ENCODE measurements around the gene IQCH.

IQCH gene

GRCh38 chr15:67303490-67304363, 49.1 kb downstream of the IQCH start:
- peak; percentile 48 for DNase-seq

GRCh38 chr15:67304778-67305177, 50.2 kb downstream of the IQCH start:
- no peak for DNase-seq

- DNase-seq = no peak
Observed at GRCh38 chr15:67305506-67305905, 50.9 kb downstream of the IQCH start.

DNA sequence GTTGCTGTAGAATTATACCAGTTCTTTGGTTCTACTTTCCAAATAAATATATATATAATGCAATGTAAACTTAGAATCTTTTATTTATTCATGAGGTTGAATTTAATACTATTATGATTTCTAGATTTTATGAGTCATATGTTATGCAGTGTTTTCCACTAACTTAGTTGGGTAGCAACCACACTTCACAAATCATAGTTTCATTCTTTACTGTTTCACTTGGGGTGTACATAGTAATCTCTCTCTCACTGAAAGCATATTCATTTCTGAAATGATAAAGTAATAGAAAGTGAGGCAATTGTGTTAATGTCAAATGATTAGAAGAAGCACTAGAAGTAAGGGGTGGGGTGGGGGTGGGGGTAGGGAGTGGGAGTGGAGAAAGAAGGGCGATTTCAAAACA, 52.6 kb downstream of the IQCH start:
- DNase-seq = no peak

DNA sequence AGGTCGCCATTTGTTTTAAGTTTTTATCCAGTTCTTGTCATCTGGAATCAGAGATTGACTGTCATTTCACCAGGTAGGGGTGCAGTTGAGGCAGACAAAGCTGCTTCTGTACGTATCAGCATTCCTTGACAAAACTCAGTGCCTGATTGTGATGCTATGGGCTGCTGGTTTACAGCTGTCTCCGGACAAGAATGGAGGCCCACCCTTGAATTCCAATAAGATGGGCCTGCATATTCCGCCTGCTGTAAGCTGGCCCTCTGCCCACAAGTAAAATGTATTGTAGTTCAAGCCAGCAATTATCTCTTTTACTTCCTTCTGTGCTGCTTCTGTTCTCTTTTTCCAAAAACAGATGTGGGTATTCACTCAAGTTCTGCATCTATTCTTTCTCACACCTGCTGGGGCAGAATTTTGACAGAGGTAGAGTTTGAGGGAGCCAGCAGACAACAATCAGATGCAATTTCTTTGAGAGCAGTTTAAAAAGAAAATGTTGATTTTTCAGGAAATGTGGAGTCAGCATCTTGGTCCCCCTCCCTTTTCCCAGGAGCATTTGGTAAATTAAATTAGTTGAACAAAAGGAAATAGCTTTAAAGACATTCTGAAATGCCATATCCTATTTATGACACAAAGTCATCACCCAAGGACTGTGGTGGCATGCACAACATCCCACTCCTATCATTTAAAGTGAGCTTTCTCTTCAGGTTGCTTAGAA, 53.5 kb downstream of the IQCH start:
- no peak for DNase-seq

DNA sequence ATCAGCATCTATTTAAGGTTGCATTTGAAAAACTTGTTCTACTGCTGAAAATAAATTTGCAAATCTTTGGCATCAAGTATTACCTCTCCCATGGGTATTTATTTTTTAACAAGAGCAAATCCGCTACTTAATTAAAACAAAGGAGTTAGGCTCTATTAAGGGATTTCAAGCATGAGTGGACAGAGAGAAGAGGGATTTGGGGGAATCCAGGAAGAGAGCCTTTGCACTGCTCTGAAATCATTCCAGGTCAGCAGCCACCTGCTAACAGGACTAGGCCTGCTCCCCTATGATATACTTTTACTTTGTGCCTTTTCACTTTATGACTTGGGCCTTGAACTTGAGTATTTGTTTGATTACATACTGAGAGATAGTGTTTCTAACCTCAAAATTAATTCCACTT, 57.1 kb downstream of the IQCH start:
- no peak for DNase-seq

- no peak for DNase-seq
Observed at GRCh38 chr15:67319961-67320360, 65.4 kb downstream of the IQCH start.

DNA sequence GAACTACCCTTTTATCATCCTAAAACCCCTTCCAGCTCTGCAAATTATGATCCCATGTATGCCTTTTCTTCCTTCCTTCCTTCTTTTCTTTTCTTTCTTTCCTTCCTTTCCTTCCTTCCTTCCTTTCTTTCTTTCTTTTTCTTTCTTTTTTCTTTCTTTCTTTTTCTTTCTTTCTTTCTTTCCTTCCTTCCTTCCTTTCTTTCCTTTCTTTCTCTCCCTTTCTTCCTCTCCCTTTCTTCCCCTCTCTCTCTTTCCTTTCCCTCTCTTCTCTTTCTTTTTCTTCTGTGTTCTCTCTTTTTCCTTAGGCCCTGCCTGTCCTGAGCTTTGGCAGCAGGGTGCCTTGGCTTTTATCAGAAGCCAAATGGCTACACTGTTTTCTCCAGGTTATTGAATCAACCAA, 66.8 kb downstream of the IQCH start:
- no peak for DNase-seq

- DNase-seq = no peak
Observed at GRCh38 chr15:67322481-67322880, 67.9 kb downstream of the IQCH start.

DNA sequence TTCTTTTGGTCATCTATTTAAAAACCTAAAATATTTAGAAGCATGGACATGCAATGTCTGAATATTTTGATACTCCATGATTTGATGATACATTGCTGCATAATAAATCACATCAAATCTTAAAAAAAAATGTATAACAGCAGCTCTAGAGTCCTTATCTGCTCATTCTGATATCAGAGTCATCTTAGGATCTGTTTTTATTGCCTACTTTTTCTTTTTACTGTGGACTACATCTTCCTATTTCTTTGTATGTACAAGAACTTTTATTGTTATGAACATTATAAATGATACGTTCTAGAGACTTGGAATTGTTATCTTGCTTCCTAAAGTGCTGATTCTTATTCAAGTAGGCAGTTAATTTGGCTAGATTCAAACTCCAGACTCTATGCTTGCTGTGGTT, 72.7 kb downstream of the IQCH start:
- DNase-seq = no peak

DNA sequence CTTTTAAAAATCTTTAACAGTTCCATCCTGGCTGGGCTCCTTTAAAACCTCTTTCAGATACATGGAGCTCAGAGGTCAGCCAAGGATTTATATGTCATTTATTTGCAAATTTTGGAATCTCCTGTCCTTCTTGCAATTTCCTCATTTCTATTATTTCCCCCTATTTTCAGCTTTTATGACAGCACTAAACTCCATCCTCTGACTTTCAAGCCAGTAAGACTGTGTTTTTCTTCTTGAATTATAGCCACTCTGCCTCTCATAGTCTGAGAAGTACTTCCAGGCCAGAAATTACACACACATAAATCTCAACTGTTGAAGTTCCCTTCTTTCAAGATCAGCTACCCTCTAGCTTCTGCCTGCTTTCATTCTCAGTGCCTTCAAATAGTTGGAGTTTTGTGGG, 73.2 kb downstream of the IQCH start:
- no peak for DNase-seq

- DNase-seq = no peak
Observed at GRCh38 chr15:67329984-67330733, 75.6 kb downstream of the IQCH start.

DNA sequence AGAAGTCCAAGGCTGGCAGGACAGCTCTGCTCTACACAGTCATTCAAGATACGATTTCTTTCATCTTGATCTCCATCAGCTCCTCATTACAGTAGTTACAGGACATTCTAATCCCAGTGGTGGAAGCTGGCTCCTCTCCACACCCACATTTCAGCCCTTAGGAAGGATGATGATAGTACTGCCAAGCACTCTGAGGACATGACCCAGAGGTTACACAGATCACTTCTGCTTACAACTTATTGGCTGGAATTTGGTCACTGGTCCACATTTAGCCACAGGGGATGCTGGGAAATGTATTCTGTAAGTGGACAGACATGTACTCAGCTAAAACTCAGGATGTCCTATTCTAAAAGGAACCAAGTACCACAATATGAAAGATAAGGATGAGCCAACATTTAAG, 77.1 kb downstream of the IQCH start:
- no peak for DNase-seq

- no peak for DNase-seq
Observed at GRCh38 chr15:67335026-67335425, 80.4 kb downstream of the IQCH start.

GRCh38 chr15:67335534-67336222, 81.1 kb downstream of the IQCH start:
- DNase-seq = no peak

GRCh38 chr15:67340630-67341029, 86.0 kb downstream of the IQCH start:
- no peak for DNase-seq

DNA sequence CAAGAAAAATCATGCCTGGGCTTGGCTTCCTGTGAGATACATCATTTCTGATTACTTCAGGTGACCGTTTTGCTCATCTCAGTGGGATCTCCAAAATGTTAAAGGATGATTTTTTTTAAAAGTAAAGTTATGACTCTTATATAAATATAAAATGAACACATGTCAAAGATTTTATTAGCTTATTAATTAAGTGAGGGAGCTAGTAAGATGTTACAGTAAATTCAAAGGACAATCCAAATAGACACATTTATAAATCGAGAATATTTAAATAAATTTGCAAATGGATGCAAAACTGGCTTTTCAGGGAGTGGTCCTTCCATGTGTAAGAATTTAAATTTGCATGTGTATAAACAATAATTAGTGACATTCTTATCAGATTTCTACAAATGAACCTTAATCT, 87.0 kb downstream of the IQCH start:
- DNase-seq = no peak

DNA sequence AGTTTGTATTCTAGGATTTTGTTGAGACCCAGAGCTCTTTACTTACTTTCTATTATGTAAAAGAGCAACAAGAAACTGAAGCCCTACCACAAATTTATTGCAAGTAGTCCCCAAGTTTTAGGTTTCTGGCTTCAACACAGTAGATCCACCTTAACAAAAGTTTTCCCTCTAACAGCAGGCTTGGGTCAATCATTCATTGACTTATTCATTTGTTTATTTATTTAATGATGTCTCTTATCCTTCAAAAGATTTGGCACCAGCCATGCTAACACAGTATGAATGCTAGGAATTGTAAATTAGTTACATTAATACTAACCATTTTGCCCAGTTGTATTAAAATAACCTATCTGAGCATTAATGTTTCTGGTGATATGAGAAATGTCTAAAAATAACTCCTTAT, 88.6 kb downstream of the IQCH start:
- no peak for DNase-seq

GRCh38 chr15:67349634-67350033, 95.0 kb downstream of the IQCH start:
- no peak for DNase-seq

- no peak for DNase-seq
Observed at GRCh38 chr15:67350042-67350441, 95.5 kb downstream of the IQCH start.

DNA sequence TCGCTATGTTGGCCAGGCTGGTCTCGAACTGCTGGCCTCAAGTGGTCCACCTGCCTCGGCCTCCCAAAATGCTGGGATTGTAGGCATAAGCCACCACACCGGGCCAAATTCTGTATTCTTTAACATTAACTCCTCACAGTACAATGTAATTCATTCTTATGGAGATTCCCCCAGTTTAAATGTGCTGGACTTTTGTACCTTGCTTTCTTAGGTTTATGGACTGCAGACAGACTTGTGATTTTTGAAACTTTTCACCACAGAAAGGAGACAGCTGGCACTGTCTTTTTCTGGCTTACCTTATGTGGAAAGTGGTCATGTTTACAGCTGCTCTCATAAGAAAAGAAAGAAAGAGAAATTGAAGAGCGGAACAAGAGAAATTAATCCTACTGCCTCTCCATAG, 103.8 kb downstream of the IQCH start:
- no peak for DNase-seq

DNA sequence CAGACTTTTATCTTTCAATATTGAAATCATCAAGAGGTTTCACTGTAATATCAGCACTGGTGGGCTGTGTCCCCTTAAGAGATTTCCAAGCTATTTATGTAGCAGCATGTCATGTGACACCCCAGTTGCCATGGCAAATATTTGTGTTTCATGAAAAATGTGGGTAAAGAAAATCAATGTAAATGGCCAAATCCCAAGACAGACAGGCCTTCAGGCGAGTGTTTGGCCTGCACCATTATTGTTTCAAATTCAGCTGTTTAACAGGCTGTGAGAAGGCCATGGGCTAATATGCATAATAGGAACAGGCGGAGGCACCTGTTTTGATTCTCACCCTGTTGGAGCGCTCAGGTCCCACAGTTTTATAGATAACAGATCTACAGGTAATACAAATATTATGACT, 104.2 kb downstream of the IQCH start:
- DNase-seq = no peak

DNA sequence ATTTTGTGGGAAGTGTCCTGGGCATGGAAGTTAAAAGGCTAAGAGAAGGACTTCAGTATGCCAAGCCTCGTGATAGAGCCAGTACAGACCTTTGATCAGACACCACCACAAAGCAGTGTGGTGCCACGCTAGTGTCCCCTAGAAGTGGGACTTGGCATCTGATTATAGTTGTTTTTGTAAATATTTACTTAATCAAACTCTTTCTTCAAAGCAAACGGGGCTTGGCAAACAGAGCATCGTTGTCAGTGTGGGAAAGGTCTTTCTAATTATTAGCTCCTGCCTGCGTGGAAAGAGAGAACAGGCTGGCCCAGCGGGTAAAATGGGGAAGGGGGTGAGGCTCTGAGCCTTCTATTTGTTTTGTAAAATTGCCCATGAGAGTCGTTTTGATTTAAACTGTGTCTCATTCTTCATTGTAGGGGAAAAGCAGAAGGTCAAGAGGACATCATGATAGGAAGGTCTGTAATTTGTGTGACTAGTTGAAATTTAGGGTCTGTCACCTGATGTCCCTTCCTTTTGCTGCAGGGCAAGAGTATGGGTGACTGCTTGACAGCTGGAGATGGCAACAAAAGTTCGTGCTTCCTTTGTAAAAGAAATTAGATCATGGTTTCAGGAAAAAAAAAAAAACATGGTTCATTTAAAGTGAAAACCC, 105.0 kb downstream of the IQCH start:
- no peak for DNase-seq
